ENCODE measurements around the gene DLX1. TPM values are rescaled to one million over a fixed set of nuclear protein-coding genes. Genes with fewer than 3 reads are reported as not detected.

Gene DLX1
- total and polyA plus RNA-seq, 9 of the 15 experiments (the other 6 are each of a cell fraction or from before 2014, with no cell fraction given) = 1.9 to 26.2 (median 9.6) TPM

DNA sequence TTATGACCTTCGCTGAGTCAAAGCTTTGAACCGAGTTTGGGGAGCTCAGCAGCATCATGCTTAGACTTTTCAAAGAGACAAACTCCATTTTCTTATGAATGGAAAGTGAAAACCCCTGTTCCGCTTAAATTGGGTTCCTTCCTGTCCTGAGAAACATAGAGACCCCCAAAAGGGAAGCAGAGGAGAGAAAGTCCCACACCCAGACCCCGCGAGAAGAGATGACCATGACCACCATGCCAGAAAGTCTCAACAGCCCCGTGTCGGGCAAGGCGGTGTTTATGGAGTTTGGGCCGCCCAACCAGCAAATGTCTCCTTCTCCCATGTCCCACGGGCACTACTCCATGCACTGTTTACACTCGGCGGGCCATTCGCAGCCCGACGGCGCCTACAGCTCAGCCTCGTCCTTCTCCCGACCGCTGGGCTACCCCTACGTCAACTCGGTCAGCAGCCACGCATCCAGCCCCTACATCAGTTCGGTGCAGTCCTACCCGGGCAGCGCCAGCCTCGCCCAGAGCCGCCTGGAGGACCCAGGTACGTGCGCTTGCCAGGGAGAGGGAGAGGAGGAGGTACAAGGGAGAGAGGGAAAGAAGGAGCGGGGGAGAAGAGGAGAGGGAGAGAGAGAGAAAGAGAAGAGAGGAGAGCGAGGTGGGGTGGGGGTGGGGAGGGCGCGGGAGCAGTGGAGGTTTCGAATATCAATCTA, at the start of gene DLX1 (continued):
- no peak for TF ChIP-seq ZNF212 (CRISPR knock-in tag; IDR thresholded peaks at IDR 0.05)
- TF ChIP-seq, protein P1, sequence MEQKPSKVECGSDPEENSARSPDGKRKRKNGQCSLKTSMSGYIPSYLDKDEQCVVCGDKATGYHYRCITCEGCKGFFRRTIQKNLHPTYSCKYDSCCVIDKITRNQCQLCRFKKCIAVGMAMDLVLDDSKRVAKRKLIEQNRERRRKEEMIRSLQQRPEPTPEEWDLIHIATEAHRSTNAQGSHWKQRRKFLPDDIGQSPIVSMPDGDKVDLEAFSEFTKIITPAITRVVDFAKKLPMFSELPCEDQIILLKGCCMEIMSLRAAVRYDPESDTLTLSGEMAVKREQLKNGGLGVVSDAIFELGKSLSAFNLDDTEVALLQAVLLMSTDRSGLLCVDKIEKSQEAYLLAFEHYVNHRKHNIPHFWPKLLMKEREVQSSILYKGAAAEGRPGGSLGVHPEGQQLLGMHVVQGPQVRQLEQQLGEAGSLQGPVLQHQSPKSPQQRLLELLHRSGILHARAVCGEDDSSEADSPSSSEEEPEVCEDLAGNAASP (IDR thresholded peaks at IDR 0.05) = no peak
- TF ChIP-seq ATF1 (CRISPR knock-in tag; IDR thresholded peaks at IDR 0.05) = no peak
- TF ChIP-seq ATF1 (tag; IDR thresholded peaks at IDR 0.05) = 0 out of 2 replicates have a peak, but pooled peaks have one; percentile 46
- TF ChIP-seq, protein P2, sequence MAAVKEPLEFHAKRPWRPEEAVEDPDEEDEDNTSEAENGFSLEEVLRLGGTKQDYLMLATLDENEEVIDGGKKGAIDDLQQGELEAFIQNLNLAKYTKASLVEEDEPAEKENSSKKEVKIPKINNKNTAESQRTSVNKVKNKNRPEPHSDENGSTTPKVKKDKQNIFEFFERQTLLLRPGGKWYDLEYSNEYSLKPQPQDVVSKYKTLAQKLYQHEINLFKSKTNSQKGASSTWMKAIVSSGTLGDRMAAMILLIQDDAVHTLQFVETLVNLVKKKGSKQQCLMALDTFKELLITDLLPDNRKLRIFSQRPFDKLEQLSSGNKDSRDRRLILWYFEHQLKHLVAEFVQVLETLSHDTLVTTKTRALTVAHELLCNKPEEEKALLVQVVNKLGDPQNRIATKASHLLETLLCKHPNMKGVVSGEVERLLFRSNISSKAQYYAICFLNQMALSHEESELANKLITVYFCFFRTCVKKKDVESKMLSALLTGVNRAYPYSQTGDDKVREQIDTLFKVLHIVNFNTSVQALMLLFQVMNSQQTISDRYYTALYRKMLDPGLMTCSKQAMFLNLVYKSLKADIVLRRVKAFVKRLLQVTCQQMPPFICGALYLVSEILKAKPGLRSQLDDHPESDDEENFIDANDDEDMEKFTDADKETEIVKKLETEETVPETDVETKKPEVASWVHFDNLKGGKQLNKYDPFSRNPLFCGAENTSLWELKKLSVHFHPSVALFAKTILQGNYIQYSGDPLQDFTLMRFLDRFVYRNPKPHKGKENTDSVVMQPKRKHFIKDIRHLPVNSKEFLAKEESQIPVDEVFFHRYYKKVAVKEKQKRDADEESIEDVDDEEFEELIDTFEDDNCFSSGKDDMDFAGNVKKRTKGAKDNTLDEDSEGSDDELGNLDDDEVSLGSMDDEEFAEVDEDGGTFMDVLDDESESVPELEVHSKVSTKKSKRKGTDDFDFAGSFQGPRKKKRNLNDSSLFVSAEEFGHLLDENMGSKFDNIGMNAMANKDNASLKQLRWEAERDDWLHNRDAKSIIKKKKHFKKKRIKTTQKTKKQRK (IDR thresholded peaks at IDR 0.05; ENCODE audit: borderline replicate concordance, low read depth, low read length) = no peak
- no peak for TF ChIP-seq NCOR1 (IDR thresholded peaks at IDR 0.05)
- TF ChIP-seq WHSC1 (IDR thresholded peaks at IDR 0.05; ENCODE audit: low read length) = no peak
- no peak for TF ChIP-seq NELFE (IDR thresholded peaks at IDR 0.05; ENCODE audit: insufficient read depth, insufficient read length)
- no peak for TF ChIP-seq YBX1 (IDR thresholded peaks at IDR 0.05)
- no peak for TF ChIP-seq ZFP1 (CRISPR knock-in tag; IDR thresholded peaks at IDR 0.05)
- no peak for TF ChIP-seq CBX1 (IDR thresholded peaks at IDR 0.05; ENCODE audit: low read depth)
- peak; percentile 93 for TF ChIP-seq CHD2 (IDR thresholded peaks at IDR 0.05; ENCODE audit: low read depth, low read length)
- TF ChIP-seq STAG1 (CRISPR knock-in tag; IDR thresholded peaks at IDR 0.05; ENCODE audit: borderline replicate concordance) = no peak
- no peak for TF ChIP-seq ERF (CRISPR knock-in tag; IDR thresholded peaks at IDR 0.05)
- TF ChIP-seq, protein P3, sequence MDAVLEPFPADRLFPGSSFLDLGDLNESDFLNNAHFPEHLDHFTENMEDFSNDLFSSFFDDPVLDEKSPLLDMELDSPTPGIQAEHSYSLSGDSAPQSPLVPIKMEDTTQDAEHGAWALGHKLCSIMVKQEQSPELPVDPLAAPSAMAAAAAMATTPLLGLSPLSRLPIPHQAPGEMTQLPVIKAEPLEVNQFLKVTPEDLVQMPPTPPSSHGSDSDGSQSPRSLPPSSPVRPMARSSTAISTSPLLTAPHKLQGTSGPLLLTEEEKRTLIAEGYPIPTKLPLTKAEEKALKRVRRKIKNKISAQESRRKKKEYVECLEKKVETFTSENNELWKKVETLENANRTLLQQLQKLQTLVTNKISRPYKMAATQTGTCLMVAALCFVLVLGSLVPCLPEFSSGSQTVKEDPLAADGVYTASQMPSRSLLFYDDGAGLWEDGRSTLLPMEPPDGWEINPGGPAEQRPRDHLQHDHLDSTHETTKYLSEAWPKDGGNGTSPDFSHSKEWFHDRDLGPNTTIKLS (IDR thresholded peaks at IDR 0.05; ENCODE audit: borderline replicate concordance, low read depth) = peak; percentile 24; the same call in 1 of the 2 replicates
- TF ChIP-seq ZBTB34 (CRISPR knock-in tag; IDR thresholded peaks at IDR 0.05) = no peak
- TF ChIP-seq LCOR (CRISPR knock-in tag; IDR thresholded peaks at IDR 0.05) = no peak
- TF ChIP-seq RBM15 (IDR thresholded peaks at IDR 0.05; ENCODE audit: insufficient read depth, low read length) = no peak
- TF ChIP-seq ZNF3 (CRISPR knock-in tag; IDR thresholded peaks at IDR 0.05) = no peak
- no peak for TF ChIP-seq ZC3H11A (IDR thresholded peaks at IDR 0.05; ENCODE audit: low read depth, low read length)
- TF ChIP-seq HNRNPH1 (optimal IDR thresholded peaks at IDR 0.05; ENCODE audit: low read depth, low read length) = no peak
- peak; percentile 88; the same call in 1 of the 2 replicates for TF ChIP-seq HDGF (IDR thresholded peaks at IDR 0.05)

All from K562 (cell line).